ENCODE data around the gene GRM5.
"Not testable (repeated sequence)": the region's sequence is repeated elsewhere in the genome, so short reads cannot be mapped to it uniquely, and the experiment has no call there.

The GRM5 gene

DNA sequence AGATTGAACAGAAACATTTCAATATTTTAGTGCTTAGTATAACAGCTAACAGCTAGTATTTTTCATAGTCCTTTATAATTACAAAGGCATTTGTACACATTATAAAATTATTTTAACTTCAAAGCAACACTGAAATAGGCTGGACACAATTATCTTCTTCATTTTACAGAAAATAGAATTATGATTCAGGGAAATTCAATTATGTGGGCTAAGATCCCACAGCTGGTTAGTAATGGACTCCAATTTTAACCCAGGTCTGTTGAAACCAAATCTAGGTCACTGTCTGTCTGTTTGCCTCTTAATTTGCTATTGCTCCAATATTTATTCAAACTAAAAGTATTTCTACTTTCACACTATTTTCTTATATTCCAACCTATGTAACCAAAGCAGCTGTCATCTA is 574.1 kb downstream of the GRM5 start:
- no peak for DNase-seq (ENCODE audit: low read depth)

DNA sequence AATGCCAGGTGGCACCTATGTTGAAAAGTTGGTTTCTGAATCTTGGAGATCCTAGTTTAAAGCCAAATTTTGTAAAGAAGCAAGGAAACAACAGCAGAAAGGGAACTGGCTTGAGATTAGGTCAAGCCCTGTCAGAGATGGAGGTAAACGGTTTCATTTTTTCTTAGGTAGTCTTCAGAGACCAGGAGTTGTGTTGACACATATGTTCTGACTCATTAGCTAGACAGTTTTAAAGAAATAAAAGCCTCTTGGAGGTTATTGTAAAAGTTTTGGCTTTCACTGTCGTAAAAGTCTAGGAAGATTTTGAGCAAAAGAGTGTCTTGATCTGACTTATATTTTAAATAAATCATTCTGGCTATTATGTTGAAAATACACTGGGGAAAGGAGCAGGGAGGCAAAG is 576.8 kb downstream of the GRM5 start:
- no peak for DNase-seq (ENCODE audit: low read depth)

DNA sequence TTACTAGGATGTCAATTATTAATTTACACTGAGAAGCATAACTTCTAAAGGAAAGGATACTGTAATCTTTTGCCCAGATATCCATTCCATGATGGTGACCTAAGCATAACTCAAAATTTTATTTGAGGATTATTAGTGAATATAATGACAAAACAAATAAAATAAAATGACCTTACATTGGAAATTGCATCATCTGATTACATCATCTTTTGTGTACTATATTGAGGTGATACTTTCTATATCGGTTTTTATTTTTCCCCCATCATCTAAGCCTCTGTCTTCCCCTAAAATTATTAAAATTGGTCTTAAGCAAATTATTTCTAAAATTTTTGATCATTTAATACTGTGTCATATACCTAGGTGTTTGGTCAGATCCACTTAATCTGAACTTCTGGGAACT is 578.1 kb downstream of the GRM5 start:
- DNase-seq (ENCODE audit: low read depth) = no peak

- DNase-seq (ENCODE audit: low read depth) = no peak
Measured at GRCh38 chr11:88484873-88485621, 580.7 kb downstream of the GRM5 start.

- no peak for DNase-seq (ENCODE audit: low read depth)
Measured at GRCh38 chr11:88482871-88483301, 582.9 kb downstream of the GRM5 start.

GRCh38 chr11:88480223-88480622 is 585.6 kb downstream of the GRM5 start:
- DNase-seq (ENCODE audit: low read depth) = no peak

GRCh38 chr11:88478136-88478815 is 587.5 kb downstream of the GRM5 start:
- no peak for DNase-seq (ENCODE audit: low read depth)

GRCh38 chr11:88475991-88476418 is 589.8 kb downstream of the GRM5 start:
- no peak for DNase-seq (ENCODE audit: low read depth)

DNA sequence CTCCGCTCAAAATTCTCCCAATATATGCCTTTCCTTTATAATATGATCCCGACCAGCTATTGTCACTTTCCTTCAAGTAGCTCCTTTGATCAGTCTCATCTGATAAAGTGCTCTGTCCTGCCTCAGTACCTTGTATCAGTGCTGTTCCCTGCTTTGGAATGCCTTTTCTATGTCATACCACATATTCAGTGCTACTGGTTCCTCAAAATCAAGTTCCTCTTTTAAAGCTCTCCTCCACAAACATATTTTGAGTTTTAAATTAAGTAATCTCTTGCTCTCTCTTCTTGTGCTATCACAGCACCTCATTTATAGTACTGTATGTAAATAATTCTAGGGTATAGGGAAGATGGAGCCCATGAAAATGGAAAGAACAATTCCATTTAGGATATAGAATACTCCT is 591.1 kb downstream of the GRM5 start:
- no peak for DNase-seq (ENCODE audit: low read depth)

DNA sequence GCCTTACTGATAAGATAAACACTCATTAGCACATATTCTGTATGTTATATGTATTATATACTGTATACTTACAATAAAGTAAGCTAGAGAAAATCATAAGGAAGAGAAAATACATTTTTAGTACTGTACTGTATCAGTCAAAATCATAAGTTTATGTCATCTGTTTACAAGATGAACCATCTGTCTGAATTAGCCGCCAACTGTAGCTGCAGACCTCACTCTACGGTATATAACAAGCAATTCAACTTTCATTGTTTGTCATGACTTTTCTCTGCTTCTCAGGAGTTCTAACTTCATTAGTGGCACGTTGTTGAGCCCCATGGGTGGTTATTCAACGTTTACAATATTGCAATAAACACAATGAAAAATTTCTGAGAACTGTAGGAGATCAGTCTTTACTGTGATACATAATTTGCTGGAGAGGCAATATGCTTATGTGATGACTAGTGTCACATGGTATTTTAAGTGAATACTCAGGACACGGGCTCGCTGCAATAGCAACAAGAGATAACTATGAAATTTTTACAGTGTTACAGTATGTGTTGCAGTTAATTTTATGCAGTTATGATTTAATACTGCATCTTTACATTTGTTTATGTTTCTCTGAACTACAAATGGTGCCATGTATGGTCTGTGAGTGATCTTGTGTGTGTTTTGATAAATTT is 596.1 kb downstream of the GRM5 start:
- no peak for DNase-seq (ENCODE audit: low read depth)

GRCh38 chr11:88464528-88464927 is 601.3 kb downstream of the GRM5 start:
- DNase-seq (ENCODE audit: low read depth) = no peak

DNA sequence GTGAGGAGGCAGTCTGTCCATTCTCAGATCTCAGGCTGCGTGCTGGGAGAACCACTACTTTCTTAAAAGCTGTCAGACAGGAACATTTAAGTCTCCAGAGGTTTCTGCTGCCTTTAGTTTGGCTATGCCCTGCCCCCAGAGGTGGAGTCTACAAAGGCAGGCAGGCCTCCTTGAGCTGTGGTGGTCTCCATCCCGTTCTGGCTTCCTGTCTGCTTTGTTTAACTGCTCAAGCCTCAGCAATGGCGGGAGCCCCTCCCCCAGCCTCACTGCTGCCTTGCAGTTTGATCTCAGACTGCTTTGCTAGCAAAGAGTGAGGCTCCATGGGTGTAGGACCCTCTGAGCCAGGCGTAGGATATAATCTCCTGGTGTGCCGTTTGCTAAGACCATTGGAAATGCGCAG is 602.5 kb downstream of the GRM5 start:
- not testable (repeated sequence) for DNase-seq (ENCODE audit: low read depth)

- not testable (repeated sequence) for DNase-seq (ENCODE audit: low read depth)
Measured at GRCh38 chr11:88458047-88458446, 607.7 kb downstream of the GRM5 start.

- no peak for DNase-seq (ENCODE audit: low read depth)
Measured at GRCh38 chr11:88455974-88456373, 609.8 kb downstream of the GRM5 start.

- DNase-seq (ENCODE audit: low read depth) = no peak
Measured at GRCh38 chr11:88454881-88455280, 610.9 kb downstream of the GRM5 start.
